CD4-positive, alpha-beta T cell (primary cell): ENCODE measurements around the gene SLC2A10. TPM values are rescaled to one million over a fixed set of nuclear protein-coding genes. Genes with fewer than 3 reads are reported as not detected.

Experiments
- ATAC-seq: fragments of 200-7000 bp; cut with Tn5 transposase; one replicate; pipeline ENCODE4 v1.10.0; 2022; ENCODE audit warnings: mild to moderate bottlenecking; ENCODE audit not compliant: poor library complexity
- CTCF ChIA-PET: fragments of 350-600 bp; sonication (Branson Sonifier 250); formaldehyde crosslinking; loops from one replicate; lab custom pipeline; 2021; ENCODE audit warnings: antibody characterized with exemption, inconsistent platforms; lab: Charles Lee
- POLR2A ChIA-PET: fragments of 350-600 bp; sonication (Branson Sonifier 250); formaldehyde crosslinking; loops from one replicate; lab custom pipeline; 2021; ENCODE audit warnings: antibody characterized with exemption, inconsistent platforms; lab: Charles Lee
- DNase-seq, 14 experiments: peaks; one replicate each; pipeline ENCODE4 v3.0.0-alpha.2; 2013 to 2020; ENCODE audit warnings: mixed read lengths in 2 of 14
- H3K27ac ChIP-seq, 2 donors: one replicate each; pipeline versions ENCODE4 v1.5.1 to v1.7.0; 2013; ENCODE audit warnings: low read length in 2 of 2, low read depth in 1 of 2, mild to moderate bottlenecking in 1 of 2
- H3K27me3 ChIP-seq, 2 experiments: 1 replicate in 1 of 2; 2 replicates in 1 of 2; pipeline versions ENCODE4 v1.6.1 to v1.7.0; 2013; ENCODE audit warnings: low read length in 2 of 2, control low read depth in 1 of 2, mild to moderate bottlenecking in 1 of 2, moderate library complexity in 1 of 2; ENCODE audit not compliant: insufficient read depth in 2 of 2, control insufficient read depth in 1 of 2
- H3K36me3 ChIP-seq: one replicate; pipeline ENCODE4 v1.6.1; 2013; ENCODE audit warnings: low read length, control low read depth; ENCODE audit not compliant: insufficient read depth
- H3K4me1 ChIP-seq: one replicate; pipeline ENCODE4 v1.6.1; 2013; ENCODE audit warnings: low read length, control low read depth; ENCODE audit not compliant: insufficient read depth
- H3K4me3 ChIP-seq: one replicate; pipeline ENCODE4 v1.5.1; 2013; ENCODE audit warnings: mild to moderate bottlenecking, low read length, moderate library complexity
- H3K9me3 ChIP-seq, 2 experiments: 1 replicate in 1 of 2; 2 replicates in 1 of 2; pipeline versions ENCODE4 v1.6.1 to v1.7.0; 2013; ENCODE audit warnings: low read length in 2 of 2, mild to moderate bottlenecking in 2 of 2, control low read depth in 1 of 2, moderate library complexity in 1 of 2; ENCODE audit not compliant: control insufficient read depth in 1 of 2, insufficient read depth in 1 of 2
- H3K27ac Mint-ChIP-seq: one replicate; pipeline ENCODE4 v1.8.0; 2020; ENCODE audit warnings: mixed read lengths
- H3K27me3 Mint-ChIP-seq: one replicate; pipeline ENCODE4 v1.8.0; 2021; ENCODE audit warnings: mixed read lengths
- H3K36me3 Mint-ChIP-seq: one replicate; pipeline ENCODE4 v1.8.0; 2021; ENCODE audit warnings: low read depth, mixed read lengths
- H3K4me1 Mint-ChIP-seq: one replicate; pipeline ENCODE4 v1.8.0; 2021; ENCODE audit warnings: low read depth, mixed read lengths
- H3K4me3 Mint-ChIP-seq: one replicate; pipeline ENCODE4 v1.8.0; 2020; ENCODE audit warnings: mild to moderate bottlenecking, mixed read lengths
- H3K9me3 Mint-ChIP-seq: one replicate; pipeline ENCODE4 v1.8.0; 2020; ENCODE audit warnings: mixed read lengths
- CTCF ChIP-seq: fragments of 200-600 bp; IDR thresholded peaks from one replicate; pipeline ENCODE4 v1.8.0; 2022; ENCODE audit warnings: antibody characterized with exemption, mild to moderate bottlenecking
- intact Hi-C, 2 experiments: fragments of 100-400 bp; cut with DNase I in 1 of 2; cut with micrococcal nuclease in 1 of 2; formaldehyde crosslinking; loops; one replicate each; pipeline versions ENCODE4 v1.15.1 to v1.9.0; 2023 to 2025; cut with DNase I, micrococcal nuclease
- total RNA-seq, 174 experiments: library from RNA in 2 of 174; stranded (reverse) in 2 of 174; gene quantifications; one replicate each; pipeline ENCODE4 v1.2.3 and lab custom pipeline; 2021 to 2026

SLC2A10 gene
- total RNA-seq, 2 experiments from 2014 or later, result not detected

- TF ChIP-seq CTCF, result no peak
- Histone ChIP-seq H3K27me3 (peaks cover 0 to 21% of the 10 kb centered on the region in 2 experiments), H3K36me3 (no peaks in the 10 kb centered on the region), H3K4me1 (no peaks in the 10 kb centered on the region), H3K4me3 (no peak overlapping the region), H3K9me3 (peaks cover 0 to 8% of the 10 kb centered on the region in 2 experiments), H3K27ac (no peak overlapping the region)
- ChIA-PET POLR2A (no interaction called here), CTCF (no interaction called here)
- Mint-ChIP-seq H3K4me1 (no peaks in the 10 kb centered on the region), H3K36me3 (no peaks in the 10 kb centered on the region), H3K4me3 (no peak overlapping the region), H3K27me3 (peaks cover 58% of the 10 kb centered on the region), H3K27ac (no peak overlapping the region), H3K9me3 (peaks cover 3% of the 10 kb centered on the region)
- intact Hi-C loops, result no loop called here
- DNase-seq, result no peak
- no peak for ATAC-seq
These were observed 7.5 kb upstream of the SLC2A10 start for GRCh38 chr20:46701986-46702385.

GRCh38 chr20:46702447-46703203 is 6.8 kb upstream of the SLC2A10 start:
- Histone ChIP-seq H3K4me3 (no peak overlapping the region), H3K36me3 (no peaks in the 10 kb centered on the region), H3K4me1 (no peaks in the 10 kb centered on the region), H3K27ac (no peak overlapping the region), H3K9me3 (peaks cover 0 to 8% of the 10 kb centered on the region in 2 experiments), H3K27me3 (peaks cover 3 to 24% of the 10 kb centered on the region in 2 experiments)
- H3K27ac Mint-ChIP-seq, result no peak overlapping the region
- intact Hi-C loops, result no loop called here
- DNase-seq, result no peak
- no peaks in the 10 kb centered on the region for H3K4me1 Mint-ChIP-seq
- no peak for TF ChIP-seq CTCF
- peaks cover 3% of the 10 kb centered on the region for H3K9me3 Mint-ChIP-seq
- H3K36me3 Mint-ChIP-seq, result no peaks in the 10 kb centered on the region
- ATAC-seq, result no peak
- peaks cover 60% of the 10 kb centered on the region for H3K27me3 Mint-ChIP-seq
- ChIA-PET CTCF (no interaction called here), POLR2A (no interaction called here)
- no peak overlapping the region for H3K4me3 Mint-ChIP-seq

- ChIA-PET POLR2A (no interaction called here), CTCF (no interaction called here)
- Mint-ChIP-seq H3K4me3 (no peak overlapping the region), H3K27ac (no peak overlapping the region), H3K27me3 (peaks cover 63% of the 10 kb centered on the region), H3K4me1 (no peaks in the 10 kb centered on the region), H3K36me3 (no peaks in the 10 kb centered on the region), H3K9me3 (peaks cover 3% of the 10 kb centered on the region)
- Histone ChIP-seq H3K4me3 (no peak overlapping the region), H3K9me3 (peaks cover 0 to 8% of the 10 kb centered on the region in 2 experiments), H3K36me3 (no peaks in the 10 kb centered on the region), H3K27me3 (peaks cover 10 to 31% of the 10 kb centered on the region in 2 experiments), H3K27ac (no peak overlapping the region), H3K4me1 (no peaks in the 10 kb centered on the region)
- intact Hi-C loops, result no loop called here
- no peak for ATAC-seq
- DNase-seq, result no peak
- TF ChIP-seq CTCF, result no peak
These were observed 6.0 kb upstream of the SLC2A10 start for GRCh38 chr20:46703435-46703834.
